SHP77 (cell line): ENCODE data around the gene FOSL1.

Experiments
- DNase-seq, 2 experiments: peaks; one replicate each; lab custom pipeline; 2025; lab: John Stamatoyannopoulos, UW

Gene FOSL1

GRCh38 chr11:65919573-65920371, 19.6 kb upstream of the FOSL1 start:
- no peak for DNase-seq

GRCh38 chr11:65919141-65919572, 19.0 kb upstream of the FOSL1 start, which contains the start of gene DRAP1:
Gene DRAP1 (plus strand): TSS chr11:65919426. CDS start chr11:65919502, 76 bp downstream.
- DNase-seq = peak; percentile 92 to 98

DNA sequence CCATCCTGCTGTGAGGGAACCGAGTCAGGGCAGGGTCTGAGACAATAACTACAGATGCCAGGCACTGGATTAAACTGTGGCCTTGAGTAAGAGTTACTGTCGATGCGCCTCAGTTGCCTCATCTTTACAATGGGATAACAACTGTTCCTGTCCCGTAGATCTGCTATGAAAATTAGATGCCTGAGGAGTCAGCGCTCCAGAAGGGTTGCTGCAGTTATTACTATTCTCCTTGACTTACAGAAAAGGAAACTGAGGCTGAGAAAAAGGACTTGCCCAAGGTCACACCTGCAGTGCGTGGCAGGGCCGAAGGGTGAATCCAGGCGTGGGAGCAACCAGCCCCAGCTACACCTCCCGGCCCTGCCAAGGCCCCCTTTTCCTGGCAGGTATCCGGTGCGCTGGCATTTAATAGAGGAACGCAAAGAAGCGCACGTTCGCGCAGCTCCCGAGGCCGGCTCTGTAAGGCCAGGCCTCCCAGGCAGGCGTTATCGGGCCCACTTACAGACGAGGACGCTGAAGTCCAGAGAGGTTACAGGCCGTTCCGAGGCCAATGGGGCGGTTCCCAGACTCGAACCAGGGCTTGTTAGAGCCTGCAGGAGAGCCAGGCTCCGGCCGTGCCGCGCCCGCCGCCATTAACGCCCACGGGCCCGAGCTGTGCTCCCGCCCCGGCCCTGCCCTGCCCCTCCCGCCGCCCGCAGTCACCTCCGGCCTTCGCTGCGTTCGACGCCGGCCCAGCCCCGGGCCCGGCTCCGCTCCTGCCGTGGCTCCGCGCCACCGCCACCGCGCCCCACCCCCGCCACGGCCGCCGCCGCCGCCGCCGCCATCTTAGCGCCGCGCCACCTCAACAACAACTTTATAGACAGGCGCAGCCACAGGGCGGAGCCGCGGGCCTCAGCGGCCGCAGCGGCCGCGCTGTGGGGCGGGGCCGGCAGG, 18.3 kb upstream of the FOSL1 start, which contains the start of gene C11orf68:
TSS of gene C11orf68 (minus strand) at position 852 of the 930 bp plus-strand sequence. CDS start at position 821, 31 bp downstream.
- no peak for DNase-seq

GRCh38 chr11:65917434-65918210, 17.4 kb upstream of the FOSL1 start:
- DNase-seq = no peak

GRCh38 chr11:65917077-65917433, 16.9 kb upstream of the FOSL1 start:
- DNase-seq = no peak

- DNase-seq = no peak
Observed at GRCh38 chr11:65916391-65916790, 16.2 kb upstream of the FOSL1 start.

DNA sequence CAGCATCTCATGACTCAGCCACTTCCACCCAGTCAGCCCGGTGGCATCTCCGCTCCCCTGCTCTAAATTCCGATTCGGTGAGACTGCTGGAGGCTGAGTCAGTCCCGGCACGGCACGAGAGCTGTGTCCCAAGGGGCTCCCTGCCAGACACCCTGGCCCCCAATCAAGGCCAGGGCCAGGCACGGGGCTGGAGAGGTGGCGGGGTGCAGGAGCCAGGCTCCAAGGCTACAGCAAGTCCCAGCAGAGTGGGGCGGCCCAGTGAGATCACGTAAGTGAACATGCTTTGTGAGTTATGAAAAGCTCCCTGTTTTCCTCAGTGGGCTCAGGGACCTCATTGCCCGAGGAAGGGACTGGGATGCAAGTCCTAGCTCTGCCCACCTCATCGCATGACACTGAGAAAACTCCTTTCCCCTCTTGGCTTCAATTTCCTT, 15.6 kb upstream of the FOSL1 start:
- DNase-seq = no peak

- DNase-seq = no peak
Observed at GRCh38 chr11:65915101-65915820, 15.1 kb upstream of the FOSL1 start.

GRCh38 chr11:65912845-65913244, 12.7 kb upstream of the FOSL1 start:
- DNase-seq = no peak

DNA sequence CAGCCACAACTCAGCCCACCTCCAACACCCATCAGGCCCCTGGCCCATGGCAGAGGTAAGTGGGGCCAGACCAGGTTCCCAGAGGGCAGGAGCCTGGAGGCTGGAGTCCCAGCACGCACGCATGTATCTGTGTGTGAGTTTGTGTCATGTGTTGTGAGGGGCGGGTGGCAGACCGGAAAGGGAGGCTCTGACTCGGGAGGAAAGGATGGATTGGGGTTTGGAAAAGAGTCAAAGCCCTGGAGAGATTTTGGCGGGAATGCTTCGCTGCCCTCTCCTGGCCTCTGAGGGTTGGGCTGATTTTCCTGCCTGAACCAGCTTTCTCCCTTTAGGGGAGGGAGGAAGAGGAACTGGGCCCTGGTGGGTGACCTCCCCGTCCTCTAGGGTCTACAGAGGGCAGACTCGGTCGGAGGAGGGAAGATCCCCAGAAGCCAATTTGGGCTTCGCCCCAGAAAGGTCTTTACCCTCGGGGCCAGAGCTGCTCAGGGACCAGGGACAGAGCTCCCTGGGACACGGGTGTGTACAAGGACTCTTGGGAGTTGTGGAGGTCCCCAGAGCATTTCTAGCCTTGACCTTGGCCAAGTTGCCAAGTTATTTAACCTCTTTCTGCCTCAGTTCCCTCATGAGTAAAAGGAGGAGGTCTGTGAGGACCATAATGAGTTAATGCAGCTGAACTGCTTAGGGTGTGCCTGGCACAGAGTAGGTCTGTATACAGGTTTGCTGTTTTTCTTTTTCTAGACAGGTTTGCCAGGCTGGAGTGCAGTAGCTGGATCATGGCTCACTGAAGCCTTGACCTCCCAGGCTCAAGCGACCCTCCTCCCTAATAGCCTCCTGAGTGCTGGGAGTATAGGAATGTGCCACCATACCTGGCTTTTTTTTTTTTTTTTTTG, 11.7 kb upstream of the FOSL1 start:
- peak; percentile 51 to 53 for DNase-seq

DNA sequence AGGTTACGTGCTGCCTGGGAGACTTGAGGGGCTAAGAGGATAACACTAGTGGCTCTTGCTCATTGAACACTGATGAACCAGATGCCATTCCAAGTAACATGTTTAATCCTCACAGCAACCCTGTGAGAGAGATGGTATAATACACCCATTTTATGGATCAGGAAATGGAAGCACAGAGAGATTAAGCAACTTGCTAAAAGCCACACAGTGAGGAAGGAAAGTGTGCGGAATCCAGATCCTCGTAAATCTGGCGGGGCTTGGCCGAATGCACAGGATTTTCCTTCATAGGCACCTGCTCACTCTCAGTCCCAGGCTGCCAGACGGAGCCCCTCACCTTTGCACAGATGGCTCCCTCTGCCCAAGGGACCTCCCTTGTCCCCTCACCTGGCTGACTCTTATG, 7.7 kb upstream of the FOSL1 start:
- no peak for DNase-seq

GRCh38 chr11:65906602-65907001, 6.4 kb upstream of the FOSL1 start:
- no peak for DNase-seq

- DNase-seq = no peak
Observed at GRCh38 chr11:65903715-65904114, 3.5 kb upstream of the FOSL1 start.

DNA sequence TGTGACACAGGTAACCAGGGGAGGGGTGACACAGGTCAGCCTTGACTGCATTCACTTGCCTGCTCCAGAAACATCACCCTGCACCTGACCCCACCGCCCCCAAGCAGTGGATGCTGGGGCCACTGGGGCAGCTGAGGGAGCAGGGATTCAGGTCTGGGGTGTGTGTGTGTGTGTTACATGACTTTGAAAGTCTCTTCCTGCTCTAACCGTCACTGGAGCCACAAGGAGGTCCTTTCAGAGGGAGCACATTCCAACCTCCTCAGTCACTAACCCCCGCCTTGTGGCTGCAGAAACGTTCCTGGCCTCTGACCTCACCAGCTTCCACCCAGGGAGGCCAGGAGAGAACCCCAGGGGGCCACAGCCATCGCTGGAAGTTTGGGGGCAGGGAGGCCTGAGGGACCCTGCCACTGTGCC, 2.9 kb upstream of the FOSL1 start:
- DNase-seq = no peak

GRCh38 chr11:65900899-65901180, 652 bp upstream of the FOSL1 start:
- no peak for DNase-seq

DNA sequence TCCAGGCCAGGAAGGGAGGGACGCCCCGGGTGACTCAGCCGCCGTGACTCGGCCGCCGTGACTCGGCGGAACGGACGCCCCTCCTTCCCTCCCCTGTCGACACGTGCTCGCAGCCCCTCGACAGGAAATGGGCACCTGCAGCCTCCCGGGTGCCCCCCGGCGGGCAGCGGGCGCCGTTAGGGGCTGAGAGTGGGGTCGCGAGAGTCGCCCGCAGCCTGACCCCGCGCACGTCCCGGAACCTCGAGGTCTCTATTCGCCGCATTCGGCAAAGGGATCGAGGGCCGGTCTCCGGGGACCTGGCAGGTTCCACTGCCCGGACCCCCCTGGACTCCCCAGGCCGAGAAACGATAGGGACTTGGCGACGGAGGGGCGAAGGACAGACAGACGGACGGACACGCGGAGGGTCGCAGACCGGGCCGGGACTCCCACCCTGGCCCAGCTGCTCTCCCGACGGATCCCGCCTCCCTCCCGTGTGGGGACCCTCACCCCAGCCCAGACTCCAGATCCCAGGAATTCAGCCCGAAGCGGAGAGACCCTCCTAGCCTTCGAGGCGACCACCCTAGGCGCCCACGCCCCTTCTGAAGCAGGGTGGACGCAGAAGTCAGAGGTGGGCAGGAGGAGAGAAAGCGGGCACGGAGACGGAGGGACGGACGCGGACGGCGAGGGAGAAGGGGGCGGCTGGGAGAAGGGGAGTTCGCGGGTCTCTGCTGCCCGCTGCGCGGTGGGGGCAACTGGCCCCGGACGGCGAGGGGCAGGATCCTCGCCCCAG, 648 bp downstream of the FOSL1 start:
- no peak for DNase-seq

GRCh38 chr11:65898656-65899355, 1.4 kb downstream of the FOSL1 start:
- no peak for DNase-seq

GRCh38 chr11:65897020-65897471, 3.1 kb downstream of the FOSL1 start:
- no peak for DNase-seq
